Suppressor macrophage (primary cell): Measurements from ENCODE around the gene ACP7.
A peak's percentile ranks its signal among the peaks of the same experiment; 100 is the strongest.

Experiments
- DNase-seq, 4 experiments: peaks; one replicate each; pipeline ENCODE4 v3.0.0-alpha.2; 2020 to 2022

The ACP7 gene

GRCh38 chr19:39150807-39151600, 66.8 kb downstream of the ACP7 start:
- DNase-seq, result no peak

- DNase-seq, result no peak
Observed at GRCh38 chr19:39152066-39152465, 67.9 kb downstream of the ACP7 start.

- no peak for DNase-seq
Observed at GRCh38 chr19:39154100-39154628, 70.0 kb downstream of the ACP7 start.

- no peak for DNase-seq
Observed at GRCh38 chr19:39154629-39155100, 70.5 kb downstream of the ACP7 start.

GRCh38 chr19:39155114-39155700, 71.0 kb downstream of the ACP7 start:
- no peak for DNase-seq

- no peak for DNase-seq
Observed at GRCh38 chr19:39155741-39156140, 71.6 kb downstream of the ACP7 start.

- DNase-seq, result peak in 1 of 4 experiments; percentile 21
Observed at GRCh38 chr19:39156326-39157230, 72.4 kb downstream of the ACP7 start.

- no peak for DNase-seq
Observed at GRCh38 chr19:39157275-39157996, 73.3 kb downstream of the ACP7 start.

GRCh38 chr19:39157997-39158389, 73.8 kb downstream of the ACP7 start:
- no peak for DNase-seq

- no peak for DNase-seq
Observed at GRCh38 chr19:39158646-39159260, 74.6 kb downstream of the ACP7 start.

- no peak for DNase-seq
Observed at GRCh38 chr19:39160523-39160861, 76.3 kb downstream of the ACP7 start.
